ENCODE results near the gene COCH.
"Not testable (repeated sequence)": the region's sequence is repeated elsewhere in the genome, so short reads cannot be mapped to it uniquely, and the experiment has no call there.

The COCH gene

DNA sequence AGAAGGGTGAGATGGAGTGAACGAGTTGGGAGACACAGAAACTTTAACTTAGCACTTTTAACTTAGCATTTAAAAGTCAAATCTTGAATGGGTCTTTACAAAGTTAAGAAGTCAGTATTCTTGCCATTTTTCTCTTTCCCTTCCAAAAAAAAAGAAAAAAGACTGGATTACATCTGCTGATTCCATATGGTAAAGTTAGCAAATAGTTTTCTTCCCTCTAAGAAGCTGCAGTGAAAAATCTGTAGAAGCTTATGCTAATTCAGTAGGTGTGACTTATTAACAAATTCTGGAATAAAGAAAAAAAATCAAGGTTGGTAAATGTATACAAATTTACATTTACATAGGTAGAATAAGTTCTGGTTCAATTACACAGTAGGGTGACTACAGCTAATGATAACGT lies 50.9 kb downstream of the COCH start:
- Histone ChIP-seq H3K36me3 (ENCODE audit: control insufficient read depth, insufficient read depth, low read length) (peaks cover 4% of the 10 kb centered on the region), H3K4me1 (ENCODE audit: control insufficient read depth, insufficient read depth, low read length) (no peaks in the 10 kb centered on the region), H3K27me3 (ENCODE audit: control insufficient read depth, insufficient read depth, low read length, poor library complexity, severe bottlenecking) (no peaks in the 10 kb centered on the region), H3K9me3 (ENCODE audit: control insufficient read depth, low read length) (no peaks in the 10 kb centered on the region), H3K4me3 (ENCODE audit: insufficient read depth, low read depth, low read length) (no peak overlapping the region), H3K27ac (ENCODE audit: insufficient read depth, low read depth, low read length, poor library complexity, severe bottlenecking) (no peak overlapping the region)
- 100% methylated on average over 1 of the region's 2 CpGs for WGBS, 2 experiments

DNA sequence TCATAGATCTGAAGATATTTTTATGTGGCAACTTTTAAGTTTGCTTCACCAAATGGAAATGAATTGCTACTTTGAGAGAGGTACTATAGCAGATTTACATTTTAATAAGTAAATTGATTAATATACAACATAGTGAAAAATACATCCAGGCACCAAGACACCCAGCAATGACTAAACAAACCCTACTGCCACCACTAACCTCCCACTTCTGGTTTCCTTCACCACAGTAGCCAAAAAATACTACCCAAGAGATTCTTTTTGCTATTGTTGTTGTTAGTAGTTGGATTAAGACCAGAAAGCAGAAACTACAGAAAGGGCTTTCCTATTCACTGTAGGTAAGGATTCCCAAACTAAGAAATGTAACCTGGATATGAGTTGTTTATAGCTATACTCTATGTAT lies 54.1 kb downstream of the COCH start:
- H3K27ac ChIP-seq (ENCODE audit: insufficient read depth, low read depth, low read length, poor library complexity, severe bottlenecking) = no peak overlapping the region
- no peaks in the 10 kb centered on the region for H3K4me1 ChIP-seq (ENCODE audit: control insufficient read depth, insufficient read depth, low read length)
- H3K27me3 ChIP-seq (ENCODE audit: control insufficient read depth, insufficient read depth, low read length, poor library complexity, severe bottlenecking) = no peaks in the 10 kb centered on the region
- peaks cover 4% of the 10 kb centered on the region for H3K36me3 ChIP-seq (ENCODE audit: control insufficient read depth, insufficient read depth, low read length)
- no peak overlapping the region for H3K4me3 ChIP-seq (ENCODE audit: insufficient read depth, low read depth, low read length)
- H3K9me3 ChIP-seq (ENCODE audit: control insufficient read depth, low read length) = no peaks in the 10 kb centered on the region

DNA sequence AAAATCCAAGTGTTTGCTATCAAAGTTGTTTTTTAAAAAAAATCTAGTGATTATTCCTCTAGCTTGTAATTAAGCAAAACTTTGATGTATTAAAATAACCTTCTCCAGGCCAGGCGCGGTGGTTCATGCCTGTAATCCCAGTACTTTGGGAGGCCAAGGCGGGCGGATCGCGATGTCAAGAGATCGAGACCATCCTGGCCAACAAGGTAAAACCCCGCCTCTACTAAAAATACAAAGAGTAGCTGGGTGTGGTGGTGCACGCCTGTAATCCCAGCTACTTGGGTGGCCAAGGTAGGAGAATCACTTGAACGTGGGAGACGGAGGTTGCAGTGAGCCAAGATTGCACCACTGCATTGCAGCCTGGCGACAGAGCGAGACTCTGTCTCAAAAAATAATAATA lies 59.6 kb downstream of the COCH start:
- not testable (repeated sequence) for H3K36me3 ChIP-seq (ENCODE audit: control insufficient read depth, insufficient read depth, low read length); H3K4me3 ChIP-seq (ENCODE audit: insufficient read depth, low read depth, low read length); H3K27ac ChIP-seq (ENCODE audit: insufficient read depth, low read depth, low read length, poor library complexity, severe bottlenecking); H3K4me1 ChIP-seq (ENCODE audit: control insufficient read depth, insufficient read depth, low read length); H3K9me3 ChIP-seq (ENCODE audit: control insufficient read depth, low read length); H3K27me3 ChIP-seq (ENCODE audit: control insufficient read depth, insufficient read depth, low read length, poor library complexity, severe bottlenecking)
- 86 to 92% methylated on average over 13 of the region's 13 CpGs for WGBS, 2 experiments

DNA sequence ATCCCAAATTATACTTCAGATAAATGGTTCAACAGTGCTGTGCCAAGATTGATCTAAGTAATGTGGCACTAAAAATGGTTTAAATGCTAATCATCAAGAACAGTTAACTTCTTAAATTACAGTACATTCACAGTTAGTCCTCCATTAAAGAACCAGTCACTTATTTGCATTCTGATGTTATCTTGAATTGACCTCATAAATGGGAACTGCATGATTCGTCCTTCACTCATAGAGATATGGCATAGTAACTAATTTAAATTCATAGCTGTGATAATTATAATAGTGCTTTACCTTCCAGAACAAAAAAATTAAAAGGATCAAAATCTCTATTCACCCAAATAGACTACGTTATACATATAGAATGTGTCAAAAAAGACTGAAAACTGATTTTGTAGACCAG lies 61.1 kb downstream of the COCH start:
- Histone ChIP-seq H3K36me3 (ENCODE audit: control insufficient read depth, insufficient read depth, low read length) (peaks cover 5% of the 10 kb centered on the region), H3K4me1 (ENCODE audit: control insufficient read depth, insufficient read depth, low read length) (no peaks in the 10 kb centered on the region), H3K27ac (ENCODE audit: insufficient read depth, low read depth, low read length, poor library complexity, severe bottlenecking) (no peak overlapping the region), H3K4me3 (ENCODE audit: insufficient read depth, low read depth, low read length) (no peak overlapping the region), H3K27me3 (ENCODE audit: control insufficient read depth, insufficient read depth, low read length, poor library complexity, severe bottlenecking) (no peaks in the 10 kb centered on the region), H3K9me3 (ENCODE audit: control insufficient read depth, low read length) (no peaks in the 10 kb centered on the region)
- WGBS, 2 experiments = 100% methylated on average over 1 to 2 of the region's 2 CpGs

DNA sequence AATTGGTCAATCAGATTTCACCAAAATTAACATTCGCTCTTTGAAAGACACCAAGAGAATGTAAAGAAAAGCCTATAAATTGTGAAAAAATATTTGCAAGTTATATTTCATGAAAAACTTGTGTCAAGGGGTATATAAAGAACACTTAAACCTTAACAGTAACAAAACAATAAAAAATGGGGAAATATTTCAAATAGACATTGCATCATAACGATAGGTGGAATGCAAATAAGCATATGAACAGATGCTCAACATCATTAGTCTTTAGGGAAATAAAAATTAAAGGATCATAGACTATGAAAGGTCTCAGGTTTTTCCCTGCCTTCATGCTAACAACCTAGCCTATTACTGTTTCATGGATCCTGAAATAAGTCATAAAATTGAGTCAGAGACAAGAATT lies 64.3 kb downstream of the COCH start:
- peaks cover 6% of the 10 kb centered on the region for H3K36me3 ChIP-seq (ENCODE audit: control insufficient read depth, insufficient read depth, low read length)

More for the DNA sequence above, 64.3 kb downstream of the COCH start:
- H3K4me3 ChIP-seq (ENCODE audit: insufficient read depth, low read depth, low read length) = no peak overlapping the region
- peaks cover 4% of the 10 kb centered on the region for H3K4me1 ChIP-seq (ENCODE audit: control insufficient read depth, insufficient read depth, low read length)
- H3K27ac ChIP-seq (ENCODE audit: insufficient read depth, low read depth, low read length, poor library complexity, severe bottlenecking) = no peak overlapping the region
- no peaks in the 10 kb centered on the region for H3K27me3 ChIP-seq (ENCODE audit: control insufficient read depth, insufficient read depth, low read length, poor library complexity, severe bottlenecking)
- H3K9me3 ChIP-seq (ENCODE audit: control insufficient read depth, low read length) = no peaks in the 10 kb centered on the region
- WGBS, 2 experiments = 88 to 97% methylated on average over 1 to 2 of the region's 2 CpGs

All from ectodermal cell (in vitro differentiated cells).